A673 (cell line): ENCODE results near the gene TMC3. TPM values are rescaled to one million over a fixed set of nuclear protein-coding genes. Genes with fewer than 3 reads are reported as not detected.
"Not testable (repeated sequence)": the region's sequence is repeated elsewhere in the genome, so short reads cannot be mapped to it uniquely, and the experiment has no call there.

Source experiments
- BruUV-seq: library from RNA; stranded (reverse); fragments of 400-500 nt; replicated peaks from 2 replicates; lab custom pipeline; 2021; lab: Mats Ljungman, UMichigan
- CTCF ChIA-PET: fragments of 300-600 bp; sonication (Branson Sonifier 250); formaldehyde crosslinking; loops from one replicate; lab custom pipeline; 2022; ENCODE audit warnings: antibody characterized with exemption; lab: Charles Lee
- POLR2A ChIA-PET: fragments of 300-600 bp; sonication (Branson Sonifier 250); formaldehyde crosslinking; loops from one replicate; lab custom pipeline; 2022; ENCODE audit warnings: antibody characterized with exemption; ENCODE audit not compliant: low non-redundant PET; lab: Charles Lee
- DNase-seq: peaks from one replicate; pipeline ENCODE4 v3.0.0-alpha.2; 2015; ENCODE audit warnings: low spot score
- H3K27ac ChIP-seq: fragments of 200-600 bp; sonication (generic); 2 replicates; pipeline ENCODE4 v1.5.1; 2016; ENCODE audit warnings: mixed run types, low read depth, mild to moderate bottlenecking, mixed read lengths, antibody characterized with exemption, low read length; ENCODE audit not compliant: poor library complexity, severe bottlenecking
- H3K27me3 ChIP-seq: fragments of 200-600 bp; sonication (generic); replicated peaks from 2 replicates; pipeline ENCODE4 v1.6.1; 2017; ENCODE audit warnings: mixed run types, low read depth, mild to moderate bottlenecking, mixed read lengths, antibody characterized with exemption, low read length; ENCODE audit not compliant: insufficient read depth, poor library complexity
- H3K36me3 ChIP-seq: fragments of 200-600 bp; sonication (generic); 2 replicates; pipeline ENCODE4 v1.6.1; 2016; ENCODE audit warnings: mixed run types, mild to moderate bottlenecking, mixed read lengths, antibody characterized with exemption, low read length; ENCODE audit not compliant: insufficient read depth, poor library complexity, severe bottlenecking
- H3K4me1 ChIP-seq: fragments of 200-600 bp; sonication (generic); 2 replicates; pipeline ENCODE4 v1.6.1; 2017; ENCODE audit warnings: mixed run types, mild to moderate bottlenecking, mixed read lengths, antibody characterized with exemption, low read length; ENCODE audit not compliant: insufficient read depth, poor library complexity, severe bottlenecking
- H3K4me3 ChIP-seq: fragments of 200-600 bp; sonication (generic); 2 replicates; pipeline ENCODE4 v1.5.1; 2016; ENCODE audit warnings: low read depth, mixed run types, mild to moderate bottlenecking, mixed read lengths, low read length; ENCODE audit not compliant: poor library complexity, severe bottlenecking
- H3K9me3 ChIP-seq: fragments of 200-600 bp; sonication (generic); 2 replicates; pipeline ENCODE4 v1.6.1; 2016; ENCODE audit warnings: mixed run types, low read depth, mild to moderate bottlenecking, mixed read lengths, antibody characterized with exemption, low read length; ENCODE audit not compliant: poor library complexity, severe bottlenecking
- CTCF ChIP-seq: fragments of 300-800, 200-600 bp; sonication (generic); conservative IDR thresholded peaks from 2 replicates; pipeline ENCODE4 v1.5.1; 2017; ENCODE audit warnings: low read depth, mild to moderate bottlenecking, antibody characterized with exemption, low read length, moderate library complexity, mixed read lengths
- EZH2 ChIP-seq: fragments of 200-600 bp; sonication (generic); IDR thresholded peaks from 2 replicates; pipeline ENCODE4 v1.6.1; 2017; ENCODE audit warnings: borderline replicate concordance, low read depth, mild to moderate bottlenecking, mixed read lengths, antibody characterized with exemption, low read length; ENCODE audit not compliant: poor library complexity, severe bottlenecking
- intact Hi-C: fragments of 100-400 bp; cut with micrococcal nuclease; formaldehyde crosslinking; loops from one replicate; pipeline ENCODE4 v1.10.0; 2022; ENCODE audit not compliant: unreplicated experiment
- total RNA-seq: library from RNA; stranded (reverse); gene quantifications from 2 replicates; pipeline ENCODE4 v1.2.3, GENCODE V29; 2021

The TMC3 gene
- total RNA-seq, 1 experiment from 2014 or later, result not detected

- H3K27me3 ChIP-seq, result no peaks in the 10 kb centered on the region
- CTCF ChIA-PET, result no interaction called here
Observed at GRCh38 chr15:81333363-81333762, 40.6 kb downstream of the TMC3 start.

GRCh38 chr15:81332326-81332725 is 41.7 kb downstream of the TMC3 start:
- Histone ChIP-seq H3K27me3 (no peaks in the 10 kb centered on the region), H3K4me1 (no peaks in the 10 kb centered on the region), H3K27ac (no peak overlapping the region), H3K4me3 (no peak overlapping the region), H3K36me3 (no peaks in the 10 kb centered on the region), H3K9me3 (no peaks in the 10 kb centered on the region)
- intact Hi-C loops, result no loop called here
- BruUV-seq, result no TSS peak
- DNase-seq, result no peak
- TF ChIP-seq CTCF (no peak), EZH2 (no peak)
- ChIA-PET CTCF (no interaction called here), POLR2A (no interaction called here)

More at GRCh38 chr15:81333363-81333762, 40.6 kb downstream of the TMC3 start:
- H3K4me1 ChIP-seq, result no peaks in the 10 kb centered on the region
- no peak for DNase-seq
- H3K27ac ChIP-seq, result no peak overlapping the region
- POLR2A ChIA-PET, result no interaction called here
- BruUV-seq, result no TSS peak
- TF ChIP-seq EZH2, result no peak
- no peaks in the 10 kb centered on the region for H3K9me3 ChIP-seq
- H3K4me3 ChIP-seq, result no peak overlapping the region
- no peaks in the 10 kb centered on the region for H3K36me3 ChIP-seq
- intact Hi-C loops, result no loop called here

GRCh38 chr15:81331600-81331999 is 42.4 kb downstream of the TMC3 start:
- Histone ChIP-seq H3K9me3 (no peaks in the 10 kb centered on the region), H3K4me3 (no peak overlapping the region), H3K27ac (no peak overlapping the region), H3K4me1 (no peaks in the 10 kb centered on the region), H3K36me3 (no peaks in the 10 kb centered on the region), H3K27me3 (no peaks in the 10 kb centered on the region)
- ChIA-PET CTCF (no interaction called here), POLR2A (no interaction called here)
- no peak for DNase-seq
- intact Hi-C loops, result no loop called here
- TF ChIP-seq CTCF, result no peak
- TF ChIP-seq EZH2, result no peak
- BruUV-seq, result no TSS peak

- BruUV-seq, H3K4me1 ChIP-seq, POLR2A ChIA-PET, DNase-seq, H3K4me3 ChIP-seq, H3K27ac ChIP-seq, CTCF ChIA-PET, intact Hi-C loops, H3K27me3 ChIP-seq, H3K9me3 ChIP-seq, H3K36me3 ChIP-seq: not testable (repeated sequence)
Observed at GRCh38 chr15:81331141-81331540, 42.9 kb downstream of the TMC3 start.
